Stimulated activated CD8-positive, alpha-beta memory T cell treated with anti-CD3 and anti-CD28 coated beads, Interleukin-2, amount 100 ng/mL, for 48 hours (primary cell): ENCODE data around the gene AXIN1.
"Not testable (repeated sequence)": the region's sequence is repeated elsewhere in the genome, so short reads cannot be mapped to it uniquely, and the experiment has no call there.

Experiments
- DNase-seq, 2 donors: peaks; one replicate each; pipeline ENCODE4 v3.0.0-alpha.2; 2020; ENCODE audit warnings: low read depth in 2 of 2

AXIN1 gene, protein sequence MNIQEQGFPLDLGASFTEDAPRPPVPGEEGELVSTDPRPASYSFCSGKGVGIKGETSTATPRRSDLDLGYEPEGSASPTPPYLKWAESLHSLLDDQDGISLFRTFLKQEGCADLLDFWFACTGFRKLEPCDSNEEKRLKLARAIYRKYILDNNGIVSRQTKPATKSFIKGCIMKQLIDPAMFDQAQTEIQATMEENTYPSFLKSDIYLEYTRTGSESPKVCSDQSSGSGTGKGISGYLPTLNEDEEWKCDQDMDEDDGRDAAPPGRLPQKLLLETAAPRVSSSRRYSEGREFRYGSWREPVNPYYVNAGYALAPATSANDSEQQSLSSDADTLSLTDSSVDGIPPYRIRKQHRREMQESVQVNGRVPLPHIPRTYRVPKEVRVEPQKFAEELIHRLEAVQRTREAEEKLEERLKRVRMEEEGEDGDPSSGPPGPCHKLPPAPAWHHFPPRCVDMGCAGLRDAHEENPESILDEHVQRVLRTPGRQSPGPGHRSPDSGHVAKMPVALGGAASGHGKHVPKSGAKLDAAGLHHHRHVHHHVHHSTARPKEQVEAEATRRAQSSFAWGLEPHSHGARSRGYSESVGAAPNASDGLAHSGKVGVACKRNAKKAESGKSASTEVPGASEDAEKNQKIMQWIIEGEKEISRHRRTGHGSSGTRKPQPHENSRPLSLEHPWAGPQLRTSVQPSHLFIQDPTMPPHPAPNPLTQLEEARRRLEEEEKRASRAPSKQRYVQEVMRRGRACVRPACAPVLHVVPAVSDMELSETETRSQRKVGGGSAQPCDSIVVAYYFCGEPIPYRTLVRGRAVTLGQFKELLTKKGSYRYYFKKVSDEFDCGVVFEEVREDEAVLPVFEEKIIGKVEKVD

GRCh38 chr16:352547-353403, at the start of gene AXIN1:
AXIN1 (minus strand) TSS chr16:352723; CDS start chr16:347025, 5,698 bp downstream.
- DNase-seq: peak; percentile 100

GRCh38 chr16:401468-402348, 49.2 kb upstream of the AXIN1 start, which contains the start of gene DECR2:
DECR2 (plus strand) TSS chr16:401885; CDS start chr16:401964, 79 bp downstream.
- peak; percentile 99 to 100 for DNase-seq

DNA sequence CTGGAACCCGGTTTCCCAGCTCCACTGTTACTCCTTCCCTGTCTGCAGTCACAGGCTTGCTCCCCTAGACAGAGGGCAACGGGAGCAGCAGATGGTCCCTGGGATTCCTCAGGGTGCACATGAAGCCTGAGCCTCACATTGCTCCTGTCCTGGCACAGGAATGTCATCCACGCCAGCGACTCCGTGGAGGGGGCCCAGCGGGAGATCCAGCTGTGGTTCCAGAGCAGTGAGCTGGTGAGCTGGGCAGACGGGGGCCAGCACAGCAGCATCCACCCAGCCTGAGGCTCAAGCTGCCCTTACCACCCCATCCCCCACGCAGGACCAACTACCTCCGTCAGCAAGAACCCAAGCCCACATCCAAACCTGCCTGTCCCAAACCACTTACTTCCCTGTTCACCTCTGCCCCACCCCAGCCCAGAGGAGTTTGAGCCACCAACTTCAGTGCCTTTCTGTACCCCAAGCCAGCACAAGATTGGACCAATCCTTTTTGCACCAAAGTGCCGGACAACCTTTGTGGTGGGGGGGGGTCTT, 47.6 kb upstream of the AXIN1 start:
- DNase-seq: no peak

DNA sequence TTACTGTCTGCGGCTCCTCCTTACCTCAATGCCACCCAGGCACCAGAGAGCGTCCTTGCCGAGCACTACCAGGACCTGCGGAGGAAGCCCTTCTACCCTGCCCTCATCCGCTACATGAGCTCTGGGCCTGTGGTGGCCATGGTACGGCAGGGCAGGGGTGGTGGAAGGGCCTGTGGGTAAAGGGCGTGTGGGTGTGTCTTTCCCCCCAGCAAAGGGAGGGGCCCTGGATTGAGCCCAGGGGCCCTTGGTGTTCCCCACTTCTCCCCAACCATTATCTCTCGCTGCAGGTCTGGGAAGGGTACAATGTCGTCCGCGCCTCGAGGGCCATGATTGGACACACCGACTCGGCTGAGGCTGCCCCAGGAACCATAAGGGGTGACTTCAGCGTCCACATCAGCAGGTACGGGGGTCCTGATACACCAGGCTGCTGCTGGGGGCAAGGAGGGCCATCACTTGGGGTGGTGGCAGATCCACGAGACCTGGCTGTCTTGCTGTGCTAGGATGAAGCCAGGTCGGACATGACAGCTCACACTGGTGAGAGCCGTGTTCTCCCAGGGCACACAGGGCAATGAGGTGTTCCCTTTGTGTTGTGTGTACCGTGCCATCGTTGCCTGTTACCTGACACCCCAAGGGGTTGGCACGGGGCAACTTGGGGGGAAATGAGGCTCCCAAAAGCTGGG, 47.0 kb upstream of the AXIN1 start:
- no peak for DNase-seq

GRCh38 chr16:398561-399339, 46.2 kb upstream of the AXIN1 start:
- DNase-seq: no peak

DNA sequence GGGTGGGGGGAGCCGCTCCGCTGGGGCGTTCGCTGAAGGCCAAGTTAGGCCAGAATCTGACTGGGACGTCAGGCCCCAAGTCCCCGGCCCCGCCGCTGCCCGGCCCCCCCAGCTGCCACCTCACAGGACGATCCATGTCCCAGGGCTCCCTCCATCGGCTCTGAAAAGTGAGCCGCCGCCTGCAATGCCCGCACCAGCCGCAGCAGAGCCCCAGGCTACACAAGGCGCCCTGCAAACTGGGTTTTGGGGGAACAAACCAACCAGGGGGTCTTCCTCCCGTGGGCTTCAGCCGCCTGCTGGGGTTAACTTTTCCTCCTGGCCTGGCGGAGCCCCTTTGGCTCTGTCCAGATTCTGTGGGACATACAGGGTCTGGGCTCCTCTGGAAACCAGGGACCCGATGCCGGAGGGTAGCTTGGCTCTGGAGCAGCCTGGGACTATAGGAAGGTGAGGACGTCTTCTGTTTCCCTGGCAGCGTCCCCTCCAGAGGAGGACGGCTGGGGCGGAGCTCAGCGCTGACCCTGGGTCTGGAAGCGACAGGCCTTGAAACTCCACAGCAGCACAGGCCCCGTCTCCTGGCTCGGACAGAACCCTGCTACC, 45.3 kb upstream of the AXIN1 start:
- DNase-seq: no peak

DNA sequence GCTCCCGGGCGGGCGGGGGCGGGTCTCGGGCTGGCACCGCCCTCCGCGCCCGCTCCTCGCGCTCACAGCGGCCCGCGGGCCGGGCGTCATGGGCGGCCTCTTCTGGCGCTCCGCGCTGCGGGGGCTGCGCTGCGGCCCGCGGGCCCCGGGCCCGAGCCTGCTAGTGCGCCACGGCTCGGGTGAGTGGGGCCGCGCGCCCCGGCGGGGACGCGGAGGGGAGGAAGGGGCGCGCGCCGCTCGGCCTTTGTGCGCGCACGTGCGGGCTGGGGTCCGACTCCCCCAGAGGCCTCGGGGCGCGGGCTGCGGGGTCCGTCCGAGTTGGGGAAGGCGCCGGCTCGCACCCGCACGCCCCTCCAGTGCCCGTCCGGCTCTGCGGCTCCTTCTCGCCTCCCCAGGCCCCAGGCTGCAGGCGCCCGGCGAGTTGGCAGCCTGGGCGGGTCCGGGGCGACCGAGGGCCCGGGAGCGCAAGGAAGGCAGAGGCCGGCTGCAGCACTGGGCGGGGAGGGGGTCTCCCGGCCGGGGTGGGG, 44.7 kb upstream of the AXIN1 start, which contains the start of gene NME4:
Gene NME4, plus strand, starts transcription at position 65 of the 527 bp plus-strand sequence. Its CDS starts 24 bp downstream, at position 89.
- DNase-seq: peak in 1 of 2 donors; percentile 25

- DNase-seq: no peak
These were observed 44.1 kb upstream of the AXIN1 start for GRCh38 chr16:396605-397004.

DNA sequence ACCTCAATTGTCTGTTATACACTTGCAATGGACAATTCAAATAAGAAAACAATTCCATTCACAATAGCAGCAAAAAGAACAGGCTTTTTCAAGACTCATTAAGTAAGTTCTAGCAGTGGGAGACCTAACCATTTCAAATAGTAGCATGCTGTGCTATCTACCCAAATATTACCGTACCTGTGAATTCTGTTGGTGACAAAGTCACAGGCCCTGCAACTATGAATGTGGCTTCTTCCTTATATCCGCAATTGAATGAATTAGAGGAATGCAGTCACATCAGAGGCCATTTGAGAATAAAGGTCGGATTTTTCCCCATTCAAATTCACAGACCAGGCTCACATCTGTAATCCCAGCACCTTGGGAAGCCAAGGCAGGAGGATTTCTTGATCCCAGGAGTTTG, 43.7 kb upstream of the AXIN1 start:
- no peak for DNase-seq

- DNase-seq: no peak
These were observed 40.0 kb upstream of the AXIN1 start for GRCh38 chr16:392450-393030.

DNA sequence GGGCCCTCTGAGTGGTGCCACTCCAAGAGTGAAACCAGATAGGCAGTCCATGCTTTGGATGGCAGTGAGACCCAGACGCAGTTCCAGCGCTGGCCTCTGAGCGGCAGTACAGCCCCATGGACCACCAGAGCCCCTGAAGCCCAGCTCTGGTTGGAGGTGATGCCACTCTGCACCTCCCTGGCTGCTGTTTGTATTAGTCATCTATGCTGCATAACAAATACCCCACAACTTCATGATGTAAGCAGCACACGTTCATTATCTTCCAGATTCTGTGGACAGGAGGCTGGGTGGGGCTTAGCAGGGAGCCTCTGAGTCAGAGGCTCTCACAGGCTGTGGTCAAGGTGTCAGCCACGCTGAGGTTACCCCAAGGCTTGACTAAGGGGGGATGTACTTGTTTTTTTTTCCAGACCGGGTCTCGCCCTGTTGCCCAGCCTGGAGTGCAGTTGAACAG, 39.4 kb upstream of the AXIN1 start:
- peak; percentile 85 for DNase-seq

DNA sequence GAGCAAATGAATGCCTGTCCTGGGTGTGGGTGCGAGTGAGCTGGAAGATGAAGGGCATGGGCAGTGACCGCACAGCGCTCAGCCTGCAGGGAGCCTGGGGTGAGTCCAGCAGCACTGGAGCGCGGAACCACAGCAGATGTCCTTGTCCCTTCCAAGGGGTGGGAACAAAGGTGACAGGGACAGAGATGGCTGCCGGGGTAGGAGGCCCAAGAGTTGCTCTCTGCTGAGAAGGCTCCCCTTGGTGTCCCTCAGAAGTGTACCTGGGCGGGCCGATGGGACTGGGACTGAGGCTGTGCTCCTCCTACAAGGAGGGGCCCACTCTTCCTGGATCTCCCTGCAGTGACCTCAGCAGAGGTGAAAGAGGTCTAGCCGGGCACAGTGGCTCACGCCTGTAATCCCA, 36.8 kb upstream of the AXIN1 start:
- DNase-seq: no peak

DNA sequence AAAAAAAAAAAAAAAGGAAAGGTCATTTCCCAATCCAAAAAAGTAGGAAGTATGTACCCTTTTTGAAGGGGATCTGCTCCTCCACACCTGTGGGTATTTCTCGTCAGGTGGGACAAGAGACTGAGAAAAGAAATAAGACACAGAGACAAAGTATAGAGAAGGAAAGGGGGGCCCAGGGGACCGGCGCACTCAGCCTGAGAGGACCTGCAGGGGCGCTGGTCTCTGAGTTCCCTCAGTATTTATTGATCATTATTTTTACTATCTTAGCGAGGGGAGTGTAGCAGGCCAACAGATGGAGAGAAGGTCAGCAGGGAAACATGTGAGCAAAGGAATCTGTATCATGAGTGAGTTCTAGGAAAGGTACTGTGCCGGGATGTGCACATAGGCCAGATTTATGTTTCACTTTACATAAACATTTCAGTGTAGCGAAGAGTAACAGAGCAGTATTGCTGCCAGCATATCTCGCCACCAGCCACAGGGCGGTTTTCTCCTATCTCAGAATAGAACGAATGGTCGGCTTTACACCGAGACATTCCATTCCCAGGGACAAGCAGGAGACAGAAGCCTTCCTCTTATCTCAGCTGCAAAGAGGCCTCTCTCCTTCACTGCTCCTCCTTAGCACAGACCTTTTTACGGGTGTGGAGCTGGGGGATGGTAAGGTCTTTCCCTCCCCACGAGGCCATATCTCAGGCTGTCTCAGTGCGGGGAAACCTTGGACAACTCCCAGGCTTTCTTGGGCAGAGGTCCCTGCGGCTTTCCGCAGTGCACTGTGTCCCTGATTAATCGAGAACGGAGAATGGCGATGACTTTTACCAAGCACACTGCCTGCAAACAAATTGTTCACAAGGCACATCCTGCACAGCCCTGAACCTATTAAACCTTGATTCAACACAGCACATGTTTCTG, 35.5 kb upstream of the AXIN1 start:
- not testable (repeated sequence) for DNase-seq

- DNase-seq: no peak
These were observed 34.2 kb upstream of the AXIN1 start for GRCh38 chr16:386641-387156.

DNA sequence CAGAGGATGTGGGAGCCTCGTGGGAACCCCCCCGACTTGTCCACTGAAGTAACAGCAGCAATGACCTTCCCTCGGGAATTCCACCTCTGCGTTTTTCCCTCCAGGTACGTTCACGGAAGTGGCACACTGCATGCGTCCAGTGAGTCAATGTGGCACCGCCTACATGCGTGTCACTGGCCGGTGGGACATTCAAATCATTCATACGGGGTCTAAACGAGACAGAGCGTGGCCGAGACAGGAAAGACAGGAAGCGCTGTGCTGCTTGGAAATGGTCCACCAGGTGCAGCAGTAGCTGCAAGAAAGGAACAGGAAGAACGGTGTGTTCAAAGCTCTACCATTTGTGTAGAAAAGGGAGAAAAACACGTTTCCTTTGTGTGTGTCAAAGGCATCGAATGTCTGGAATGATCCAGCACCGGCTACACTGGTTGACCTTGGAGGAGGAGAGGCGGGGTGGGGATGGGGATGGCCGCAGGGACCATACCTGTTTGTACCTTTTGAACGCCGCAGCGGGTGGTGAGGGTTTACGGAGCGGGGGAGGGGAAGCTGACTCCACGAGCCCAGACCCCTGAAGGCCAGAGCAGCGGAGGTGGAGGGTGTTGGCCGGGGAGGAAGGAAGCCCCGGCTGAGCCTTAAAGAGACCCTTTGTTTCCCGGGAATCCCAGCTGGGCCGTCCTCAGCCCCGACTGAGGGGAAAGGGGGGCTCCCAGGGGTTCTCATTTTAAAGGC, 31.0 kb upstream of the AXIN1 start:
- peak in 1 of 2 donors; percentile 37 for DNase-seq
